ENCODE results near the gene COL4A4. TPM values are rescaled to one million over a fixed set of nuclear protein-coding genes. Genes with fewer than 3 reads are reported as not detected.

The COL4A4 gene
- total and polyA plus RNA-seq, 8 donors = 0.75 to 5.7 (median 3.6) TPM

DNA sequence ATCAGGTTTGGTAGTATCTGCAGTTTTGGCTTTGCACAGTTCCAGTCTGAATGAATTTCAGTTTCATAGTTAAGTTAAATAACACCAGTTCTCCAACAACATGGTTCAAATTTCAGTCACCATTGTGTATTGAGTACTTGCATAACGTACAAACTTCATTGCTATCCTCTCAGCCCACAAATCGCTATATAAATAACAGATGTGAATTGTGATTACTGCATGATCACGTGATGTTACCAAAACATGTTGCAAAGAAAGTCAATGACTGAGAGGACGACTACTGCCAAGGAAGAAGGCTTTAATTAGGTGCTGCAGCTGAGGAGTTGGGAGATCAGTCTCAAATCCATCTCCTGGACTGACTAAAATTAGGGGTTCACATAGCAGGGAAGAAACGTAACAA lies 48.2 kb downstream of the COL4A4 start:
- Histone ChIP-seq H3K27me3 (no peaks in the 10 kb centered on the region), H3K36me3 (no peaks in the 10 kb centered on the region), H3K27ac (no peak overlapping the region), H3K9me3 (no peaks in the 10 kb centered on the region), H3K4me3 (no peak overlapping the region), H3K4me1 (no peaks in the 10 kb centered on the region)
- TF ChIP-seq CTCF (IDR thresholded peaks at IDR 0.05) = no peak
- 74 to 78% methylated on average over 5 of the region's 5 CpGs for WGBS, 2 donors
- ATAC-seq (no peak), FAIRE-seq (no peak), DNase-seq (no peak)
- intact Hi-C loops (cut with DNase I) = no loop called here

DNA sequence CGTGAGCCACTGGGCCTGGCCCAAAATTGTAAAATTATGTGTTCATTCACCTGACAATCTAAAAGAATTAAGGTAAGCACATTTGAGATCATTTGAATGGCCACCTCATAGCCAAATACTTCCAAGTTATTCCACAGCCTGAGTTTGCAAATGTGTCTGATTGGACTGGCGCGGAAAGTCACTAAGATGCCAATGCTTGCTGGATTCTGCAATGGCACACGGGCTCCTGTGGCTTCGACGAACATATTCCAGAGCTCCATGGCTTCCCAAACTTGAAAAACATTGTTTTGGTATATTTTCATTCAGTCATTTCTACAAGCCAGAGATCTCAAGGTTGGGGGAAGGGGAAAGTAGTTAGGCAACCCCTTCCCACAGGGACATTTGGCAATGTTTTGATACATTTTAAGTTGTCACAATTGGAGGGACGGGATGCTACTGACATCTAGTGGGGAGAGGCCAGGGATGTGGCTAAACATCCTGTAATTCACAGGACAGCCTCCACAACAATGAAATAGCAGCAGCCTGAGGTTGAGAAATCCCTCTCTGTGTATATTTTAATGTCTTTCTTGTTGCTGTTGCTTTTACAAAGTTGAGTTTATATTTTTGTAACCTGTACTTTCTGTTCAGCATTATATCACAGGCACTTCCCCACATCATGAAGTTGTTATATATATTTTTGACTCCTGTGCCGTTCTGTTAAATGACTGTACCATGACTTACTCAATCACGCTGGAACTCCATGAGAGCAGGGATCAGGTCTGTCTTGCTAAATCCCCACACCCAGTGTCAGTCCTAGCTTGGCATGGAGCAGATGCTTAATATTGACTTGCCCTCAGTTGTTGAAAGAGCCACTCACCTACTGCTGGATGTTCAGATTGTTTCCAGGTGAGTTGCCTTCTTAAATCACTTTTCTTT lies 56.9 kb downstream of the COL4A4 start:
- ATAC-seq = peak; percentile 89 to 97 (median 94)
- Histone ChIP-seq H3K4me1 (peaks cover 2 to 12% (median 4%) of the 10 kb centered on the region in 3 donors), H3K9me3 (no peaks in the 10 kb centered on the region), H3K4me3 (no peak overlapping the region), H3K36me3 (no peaks in the 10 kb centered on the region), H3K27me3 (no peaks in the 10 kb centered on the region), H3K27ac (no peak overlapping the region)
- TF ChIP-seq CTCF (IDR thresholded peaks at IDR 0.05) = peak; percentile 34 to 64 (median 60)
- intact Hi-C loops (cut with DNase I) = loop anchor here in 1 of 3 donors (10.0 kb wide), 1 partner anchor 72 kb away; no protein-coding TSS in a partner anchor
- DNase-seq = peak in 3 of 6 donors; percentile 42 to 73 (median 54)
- WGBS, 2 donors = 67 to 74% methylated on average over 9 of the region's 9 CpGs
- FAIRE-seq = no peak

DNA sequence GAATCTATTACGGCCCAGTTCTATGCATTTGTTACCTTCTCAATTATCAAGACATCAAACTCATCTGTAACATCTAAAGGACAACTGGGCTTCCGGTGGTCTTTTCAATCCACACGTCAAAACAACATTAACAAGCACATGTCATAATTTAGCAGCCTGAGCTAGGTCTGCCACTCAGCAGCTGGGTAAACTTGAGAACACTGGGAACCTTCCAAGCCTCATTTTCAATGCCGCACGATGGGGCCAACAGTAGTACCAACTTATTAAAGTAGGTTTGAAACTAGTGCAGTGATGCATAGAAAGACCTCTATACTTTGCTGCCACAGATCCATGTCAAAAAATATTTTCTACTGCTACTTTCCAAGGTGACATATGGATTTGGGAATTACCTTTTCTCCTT lies 60.4 kb downstream of the COL4A4 start:
- intact Hi-C loops (cut with DNase I) = loop anchor here in 1 of 3 donors (10.0 kb wide), 1 partner anchor 69 kb away; no protein-coding TSS in a partner anchor
- FAIRE-seq (no peak), ATAC-seq (peak in 2 of 4 donors; percentile 62 to 67), DNase-seq (peak in 1 of 6 donors; percentile 22)
- no peaks in the 10 kb centered on the region for H3K27me3 ChIP-seq
- H3K4me1 ChIP-seq = peaks cover 4 to 28% (median 12%) of the 10 kb centered on the region in 3 donors
- no peak for TF ChIP-seq CTCF (IDR thresholded peaks at IDR 0.05)
- 30 to 35% methylated on average over 5 of the region's 5 CpGs for WGBS, 2 donors
- H3K4me3 ChIP-seq = no peak overlapping the region
- no peaks in the 10 kb centered on the region for H3K9me3 ChIP-seq
- H3K27ac ChIP-seq = no peak overlapping the region
- no peaks in the 10 kb centered on the region for H3K36me3 ChIP-seq

- H3K36me3 ChIP-seq = no peaks in the 10 kb centered on the region
- H3K27me3 ChIP-seq = no peaks in the 10 kb centered on the region
- 74 to 78% methylated on average over 4 of the region's 4 CpGs for WGBS, 2 donors
- ATAC-seq = no peak
- H3K27ac ChIP-seq = peak overlapping the region in 1 of 4 donors; percentile 60
- no peak for TF ChIP-seq CTCF (IDR thresholded peaks at IDR 0.05)
- H3K4me3 ChIP-seq = no peak overlapping the region
- DNase-seq = no peak
- peaks cover 8 to 39% (median 24%) of the 10 kb centered on the region in 3 donors for H3K4me1 ChIP-seq
- H3K9me3 ChIP-seq = no peaks in the 10 kb centered on the region
- intact Hi-C loops (cut with DNase I) = no loop called here
- no peak for FAIRE-seq
Observed at GRCh38 chr2:227099340-227099739, 64.7 kb downstream of the COL4A4 start.

- H3K4me3 ChIP-seq = peak overlapping the region in 1 of 4 donors; percentile 3
- peaks cover 4 to 31% (median 22%) of the 10 kb centered on the region in 3 donors for H3K4me1 ChIP-seq
- H3K36me3 ChIP-seq = no peaks in the 10 kb centered on the region
- no peak for FAIRE-seq
- H3K27ac ChIP-seq = peak overlapping the region in 2 of 4 donors; percentile 53 to 60
- TF ChIP-seq CTCF (IDR thresholded peaks at IDR 0.05) = no peak
- ATAC-seq = peak; percentile 18 to 76 (median 66)
- DNase-seq = peak in 1 of 6 donors; percentile 19
- no peaks in the 10 kb centered on the region for H3K9me3 ChIP-seq
- no peaks in the 10 kb centered on the region for H3K27me3 ChIP-seq
- 23 to 38% methylated on average over 2 of the region's 2 CpGs for WGBS, 2 donors
- intact Hi-C loops (cut with DNase I) = no loop called here
Observed at GRCh38 chr2:227098162-227098515, 65.9 kb downstream of the COL4A4 start.

Measured in pancreas (tissue), 10 donors.